Prostate gland (tissue), 2 donors: ENCODE data around the gene FRMD4A.
A peak's percentile ranks its signal among the peaks of the same experiment; 100 is the strongest.

Experiments used
- CTCF ChIP-seq, 4 experiments: fragments of 200-600 bp in 2 of 4; fragments of 450-650 bp in 2 of 4; sonication (generic) in 2 of 4; IDR thresholded peaks; 1 replicate in 3 of 4; 2 replicates in 1 of 4; pipeline ENCODE4 v1.5.1; 2016 to 2019; ENCODE audit warnings: antibody characterized with exemption in 4 of 4, mild to moderate bottlenecking in 2 of 4, moderate library complexity in 2 of 4
- POLR2AphosphoS5 ChIP-seq: sonication (generic); formaldehyde crosslinking; IDR thresholded peaks from one replicate; pipeline ENCODE4 v1.6.1; 2017; ENCODE audit warnings: antibody characterized with exemption

- TF ChIP-seq CTCF (IDR thresholded peaks at IDR 0.05) (no peak), POLR2AphosphoS5 (peak; percentile 43)
Observed at GRCh38 chr10:13629116-13629515, 701.6 kb downstream of the FRMD4A start.
